Measurements from ENCODE around the gene CD99. TPM values are rescaled to one million over a fixed set of nuclear protein-coding genes. Genes with fewer than 3 reads are reported as not detected.
"Not testable (repeated sequence)": the region's sequence is repeated elsewhere in the genome, so short reads cannot be mapped to it uniquely, and the experiment has no call there.

CD99 gene
- total RNA-seq, 1 experiment from 2014 or later = 409 TPM

- not testable (repeated sequence) for DNase-seq (ENCODE audit: extremely low read depth, low read depth)
Observed at GRCh38 chrX:2675657-2676200, 15.4 kb upstream of the CD99 start.

GRCh38 chrX:2676794-2677675 lies 14.1 kb upstream of the CD99 start:
- no peak for DNase-seq (ENCODE audit: extremely low read depth, low read depth)

- peak; percentile 68 for DNase-seq (ENCODE audit: extremely low read depth, low read depth)
Observed at GRCh38 chrX:2677764-2678163, 13.3 kb upstream of the CD99 start.

- no peak for DNase-seq (ENCODE audit: extremely low read depth, low read depth)
Observed at GRCh38 chrX:2678583-2678982, 12.5 kb upstream of the CD99 start.

- no peak for DNase-seq (ENCODE audit: extremely low read depth, low read depth)
Observed at GRCh38 chrX:2679534-2680485, 11.3 kb upstream of the CD99 start.

GRCh38 chrX:2680486-2681348 lies 10.4 kb upstream of the CD99 start:
- DNase-seq (ENCODE audit: extremely low read depth, low read depth) = no peak

- DNase-seq (ENCODE audit: extremely low read depth, low read depth) = no peak
Observed at GRCh38 chrX:2682565-2683177, 8.4 kb upstream of the CD99 start.

- no peak for DNase-seq (ENCODE audit: extremely low read depth, low read depth)
Observed at GRCh38 chrX:2684256-2684655, 6.8 kb upstream of the CD99 start.

- no peak for DNase-seq (ENCODE audit: extremely low read depth, low read depth)
Observed at GRCh38 chrX:2685886-2686285, 5.2 kb upstream of the CD99 start.

- DNase-seq (ENCODE audit: extremely low read depth, low read depth) = no peak
Observed at GRCh38 chrX:2689773-2690666, 1.1 kb upstream of the CD99 start.

GRCh38 chrX:2691543-2692220 lies 587 bp downstream of the CD99 start:
- DNase-seq (ENCODE audit: extremely low read depth, low read depth) = peak; percentile 37

- DNase-seq (ENCODE audit: extremely low read depth, low read depth) = peak; percentile 27
Observed at GRCh38 chrX:2692221-2693112, 1.4 kb downstream of the CD99 start.

GRCh38 chrX:2693113-2694002 lies 2.3 kb downstream of the CD99 start:
- no peak for DNase-seq (ENCODE audit: extremely low read depth, low read depth)

- no peak for DNase-seq (ENCODE audit: extremely low read depth, low read depth)
Observed at GRCh38 chrX:2694914-2695267, 3.8 kb downstream of the CD99 start.

GRCh38 chrX:2696698-2697215 lies 5.7 kb downstream of the CD99 start:
- no peak for DNase-seq (ENCODE audit: extremely low read depth, low read depth)

GRCh38 chrX:2697306-2697705 lies 6.2 kb downstream of the CD99 start:
- DNase-seq (ENCODE audit: extremely low read depth, low read depth) = no peak

Data from NCI-H460 (cell line).